ENCODE measurements around the gene PRKCQ. TPM values are rescaled to one million over a fixed set of nuclear protein-coding genes. Genes with fewer than 3 reads are reported as not detected.

PRKCQ gene
- total RNA-seq, 4 donors from 2014 or later, result 0.21 to 0.30 TPM; not detected in 2

- no peak overlapping the region for H3K27ac ChIP-seq
- no peaks in the 10 kb centered on the region for H3K27me3 ChIP-seq
- TF ChIP-seq EP300 (IDR thresholded peaks at IDR 0.05) (no peak), POLR2A (IDR thresholded peaks at IDR 0.05) (no peak)
- TF ChIP-seq, protein P1, sequence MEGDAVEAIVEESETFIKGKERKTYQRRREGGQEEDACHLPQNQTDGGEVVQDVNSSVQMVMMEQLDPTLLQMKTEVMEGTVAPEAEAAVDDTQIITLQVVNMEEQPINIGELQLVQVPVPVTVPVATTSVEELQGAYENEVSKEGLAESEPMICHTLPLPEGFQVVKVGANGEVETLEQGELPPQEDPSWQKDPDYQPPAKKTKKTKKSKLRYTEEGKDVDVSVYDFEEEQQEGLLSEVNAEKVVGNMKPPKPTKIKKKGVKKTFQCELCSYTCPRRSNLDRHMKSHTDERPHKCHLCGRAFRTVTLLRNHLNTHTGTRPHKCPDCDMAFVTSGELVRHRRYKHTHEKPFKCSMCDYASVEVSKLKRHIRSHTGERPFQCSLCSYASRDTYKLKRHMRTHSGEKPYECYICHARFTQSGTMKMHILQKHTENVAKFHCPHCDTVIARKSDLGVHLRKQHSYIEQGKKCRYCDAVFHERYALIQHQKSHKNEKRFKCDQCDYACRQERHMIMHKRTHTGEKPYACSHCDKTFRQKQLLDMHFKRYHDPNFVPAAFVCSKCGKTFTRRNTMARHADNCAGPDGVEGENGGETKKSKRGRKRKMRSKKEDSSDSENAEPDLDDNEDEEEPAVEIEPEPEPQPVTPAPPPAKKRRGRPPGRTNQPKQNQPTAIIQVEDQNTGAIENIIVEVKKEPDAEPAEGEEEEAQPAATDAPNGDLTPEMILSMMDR (IDR thresholded peaks at IDR 0.05), result no peak
- no peak for DNase-seq (ENCODE audit: low spot score in 2 of 2)
- H3K9me3 ChIP-seq, result no peaks in the 10 kb centered on the region
- H3K4me1 ChIP-seq, result peaks cover 0 to 7% (median 0%) of the 10 kb centered on the region in 4 donors
- 66 to 74% methylated on average over 7 of the region's 7 CpGs for WGBS, 2 donors
- H3K36me3 ChIP-seq, result no peaks in the 10 kb centered on the region
- no peak overlapping the region for H3K4me3 ChIP-seq
Observed at GRCh38 chr10:6569259-6569658, 10.8 kb downstream of the PRKCQ start.

DNA sequence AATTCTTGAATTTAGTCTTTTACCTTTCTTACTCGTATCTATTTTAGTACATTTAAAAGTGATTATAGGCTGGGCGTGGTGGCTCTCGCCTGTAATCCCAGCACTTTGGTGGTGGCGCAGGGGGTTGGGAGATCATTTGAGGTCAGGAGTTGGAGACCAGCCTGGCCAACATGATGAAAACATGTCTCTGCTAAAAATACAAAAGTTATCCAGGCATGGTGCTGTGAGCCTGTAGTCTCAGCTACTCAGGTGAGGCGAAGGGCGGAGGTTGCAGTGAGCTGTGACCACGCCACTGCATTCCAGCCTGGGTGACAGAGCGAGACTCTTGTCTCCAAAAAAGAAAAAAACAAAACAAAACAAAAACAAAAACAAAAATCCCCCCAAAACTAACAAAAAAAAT lies 12.2 kb downstream of the PRKCQ start:
- TF ChIP-seq, protein P1 (IDR thresholded peaks at IDR 0.05), result no peak
- TF ChIP-seq EP300 (IDR thresholded peaks at IDR 0.05) (no peak), POLR2A (IDR thresholded peaks at IDR 0.05) (no peak)
- DNase-seq (ENCODE audit: low spot score in 2 of 2), result no peak
- Histone ChIP-seq H3K9me3 (no peaks in the 10 kb centered on the region), H3K27ac (no peak overlapping the region), H3K27me3 (no peaks in the 10 kb centered on the region), H3K4me1 (peaks cover 0 to 7% (median 0%) of the 10 kb centered on the region in 4 donors), H3K4me3 (no peak overlapping the region), H3K36me3 (no peaks in the 10 kb centered on the region)
- 91% methylated on average over 8 of the region's 8 CpGs for WGBS, 2 donors

- no peak for DNase-seq (ENCODE audit: low spot score in 2 of 2)
- Histone ChIP-seq H3K4me3 (no peak overlapping the region), H3K27me3 (no peaks in the 10 kb centered on the region), H3K36me3 (no peaks in the 10 kb centered on the region), H3K9me3 (no peaks in the 10 kb centered on the region), H3K27ac (no peak overlapping the region), H3K4me1 (peaks cover 0 to 7% (median 0%) of the 10 kb centered on the region in 4 donors)
- TF ChIP-seq, protein P1 (IDR thresholded peaks at IDR 0.05), result no peak
- TF ChIP-seq POLR2A (IDR thresholded peaks at IDR 0.05) (no peak), EP300 (IDR thresholded peaks at IDR 0.05) (no peak)
- WGBS, 2 donors, result 84 to 94% methylated on average over 5 of the region's 5 CpGs
Observed at GRCh38 chr10:6567203-6567703, 12.8 kb downstream of the PRKCQ start.

- 10 to 17% methylated on average over 4 of the region's 4 CpGs for WGBS, 2 donors
Observed at GRCh38 chr10:6565588-6565987, 14.5 kb downstream of the PRKCQ start.

GRCh38 chr10:6564367-6564766 lies 15.7 kb downstream of the PRKCQ start:
- peaks cover 0 to 7% (median 0%) of the 10 kb centered on the region in 4 donors for H3K4me1 ChIP-seq
- H3K36me3 ChIP-seq, result no peaks in the 10 kb centered on the region
- WGBS, 2 donors, result 51 to 64% methylated on average over 5 of the region's 5 CpGs
- no peak overlapping the region for H3K4me3 ChIP-seq
- no peaks in the 10 kb centered on the region for H3K27me3 ChIP-seq
- no peak for TF ChIP-seq POLR2A (IDR thresholded peaks at IDR 0.05)
- TF ChIP-seq, protein P1 (IDR thresholded peaks at IDR 0.05), result no peak
- no peak for TF ChIP-seq EP300 (IDR thresholded peaks at IDR 0.05)
- no peak for DNase-seq (ENCODE audit: low spot score in 2 of 2)
- H3K27ac ChIP-seq, result no peak overlapping the region
- H3K9me3 ChIP-seq, result no peaks in the 10 kb centered on the region

More at GRCh38 chr10:6565588-6565987, 14.5 kb downstream of the PRKCQ start:
- no peak for DNase-seq (ENCODE audit: low spot score in 2 of 2)
- no peaks in the 10 kb centered on the region for H3K36me3 ChIP-seq
- H3K27ac ChIP-seq, result no peak overlapping the region
- no peak overlapping the region for H3K4me3 ChIP-seq
- peaks cover 0 to 7% (median 0%) of the 10 kb centered on the region in 4 donors for H3K4me1 ChIP-seq
- H3K27me3 ChIP-seq, result no peaks in the 10 kb centered on the region
- H3K9me3 ChIP-seq, result no peaks in the 10 kb centered on the region
- TF ChIP-seq EP300 (IDR thresholded peaks at IDR 0.05), result no peak
- TF ChIP-seq, protein P1 (IDR thresholded peaks at IDR 0.05), result no peak
- no peak for TF ChIP-seq POLR2A (IDR thresholded peaks at IDR 0.05)

All from tibial nerve (tissue), 4 donors.